Endothelial cell of hepatic sinusoid (primary cell): Measurements from ENCODE around the gene CDKAL1.

Experiments
- in situ Hi-C: cut with HindIII; loops from 2 replicates; pipeline ENCODE4 v1.10.0; 2017; ENCODE audit warnings: low sequenced_read_pairs

The CDKAL1 gene

GRCh38 chr6:21143645-21144044 is 609.4 kb downstream of the CDKAL1 start:
- in situ Hi-C loops = no loop called here

GRCh38 chr6:21144928-21145327 is 610.7 kb downstream of the CDKAL1 start:
- in situ Hi-C loops = loop anchor here (5.0 kb wide), 1 partner anchor 78 kb away; no protein-coding TSS in a partner anchor

GRCh38 chr6:21147995-21148394 is 613.7 kb downstream of the CDKAL1 start:
- in situ Hi-C loops = loop anchor here (5.0 kb wide), 1 partner anchor 81 kb away; no protein-coding TSS in a partner anchor

GRCh38 chr6:21149470-21149869 is 615.2 kb downstream of the CDKAL1 start:
- in situ Hi-C loops = loop anchor here (5.0 kb wide), 1 partner anchor 82 kb away; no protein-coding TSS in a partner anchor

GRCh38 chr6:21150667-21151066 is 616.4 kb downstream of the CDKAL1 start:
- in situ Hi-C loops = no loop called here

GRCh38 chr6:21151119-21151518 is 616.9 kb downstream of the CDKAL1 start:
- in situ Hi-C loops = no loop called here

- in situ Hi-C loops = no loop called here
Measured at GRCh38 chr6:21151530-21151929, 617.3 kb downstream of the CDKAL1 start.

- in situ Hi-C loops = no loop called here
Measured at GRCh38 chr6:21157186-21157929, 623.1 kb downstream of the CDKAL1 start.

- in situ Hi-C loops = no loop called here
Measured at GRCh38 chr6:21158149-21158548, 623.9 kb downstream of the CDKAL1 start.

- in situ Hi-C loops = no loop called here
Measured at GRCh38 chr6:21158873-21159272, 624.6 kb downstream of the CDKAL1 start.

GRCh38 chr6:21159465-21159864 is 625.2 kb downstream of the CDKAL1 start:
- in situ Hi-C loops = no loop called here

GRCh38 chr6:21161707-21162106 is 627.5 kb downstream of the CDKAL1 start:
- in situ Hi-C loops = no loop called here

GRCh38 chr6:21163110-21163837 is 629.0 kb downstream of the CDKAL1 start:
- in situ Hi-C loops = no loop called here

GRCh38 chr6:21163838-21164180 is 629.6 kb downstream of the CDKAL1 start:
- in situ Hi-C loops = no loop called here

GRCh38 chr6:21164768-21165326 is 630.6 kb downstream of the CDKAL1 start:
- in situ Hi-C loops = no loop called here

- in situ Hi-C loops = no loop called here
Measured at GRCh38 chr6:21166754-21167153, 632.5 kb downstream of the CDKAL1 start.

- in situ Hi-C loops = no loop called here
Measured at GRCh38 chr6:21167790-21168189, 633.5 kb downstream of the CDKAL1 start.

GRCh38 chr6:21171801-21172200 is 637.5 kb downstream of the CDKAL1 start:
- in situ Hi-C loops = no loop called here

- in situ Hi-C loops = no loop called here
Measured at GRCh38 chr6:21173031-21173430, 638.8 kb downstream of the CDKAL1 start.

- in situ Hi-C loops = no loop called here
Measured at GRCh38 chr6:21173678-21174077, 639.4 kb downstream of the CDKAL1 start.

- in situ Hi-C loops = no loop called here
Measured at GRCh38 chr6:21176197-21176596, 641.9 kb downstream of the CDKAL1 start.

GRCh38 chr6:21180155-21180554 is 645.9 kb downstream of the CDKAL1 start:
- in situ Hi-C loops = no loop called here
